Skeletal muscle satellite cell (primary cell): ENCODE measurements around the gene DNLZ.

Source experiments
- H3K27me3 ChIP-seq: 2 replicates; pipeline ENCODE4 v1.7.0; 2013; ENCODE audit warnings: low read length; ENCODE audit not compliant: control insufficient read depth, insufficient read depth
- H3K36me3 ChIP-seq: 2 replicates; pipeline ENCODE4 v1.7.0; 2013; ENCODE audit warnings: mild to moderate bottlenecking, control low read depth, low read length; ENCODE audit not compliant: insufficient read depth
- H3K4me1 ChIP-seq: 2 replicates; pipeline ENCODE4 v1.7.0; 2013; ENCODE audit warnings: low read length; ENCODE audit not compliant: control insufficient read depth, insufficient read depth
- H3K4me2 ChIP-seq: 2 replicates; pipeline ENCODE4 v1.7.0; 2013; ENCODE audit warnings: mild to moderate bottlenecking, low read length
- H3K4me3 ChIP-seq: 2 replicates; pipeline ENCODE4 v1.7.0; 2013; ENCODE audit warnings: low read length
- H3K9ac ChIP-seq: 2 replicates; pipeline ENCODE4 v1.7.0; 2013; ENCODE audit warnings: mild to moderate bottlenecking, low read depth, low read length, moderate library complexity
- H3K9me3 ChIP-seq: replicated peaks from 2 replicates; pipeline ENCODE4 v1.7.0; 2013; ENCODE audit warnings: mild to moderate bottlenecking, control low read depth, low read length

DNLZ gene

GRCh38 chr9:136330406-136330990, 33.0 kb downstream of the DNLZ start:
- no peak overlapping the region for H3K9ac ChIP-seq
- peak overlapping the region; percentile 19 for H3K4me2 ChIP-seq
- no peaks in the 10 kb centered on the region for H3K27me3 ChIP-seq
- peaks cover 25% of the 10 kb centered on the region for H3K4me1 ChIP-seq
- peaks cover 23% of the 10 kb centered on the region for H3K36me3 ChIP-seq
- H3K9me3 ChIP-seq, result no peaks in the 10 kb centered on the region
- H3K4me3 ChIP-seq, result no peak overlapping the region

GRCh38 chr9:136329636-136330405, 33.7 kb downstream of the DNLZ start:
- H3K4me3 ChIP-seq, result peak overlapping the region; percentile 81
- peak overlapping the region; percentile 85 for H3K9ac ChIP-seq
- peaks cover 21% of the 10 kb centered on the region for H3K36me3 ChIP-seq

GRCh38 chr9:136329211-136329627, 34.3 kb downstream of the DNLZ start:
- H3K9me3 ChIP-seq, result no peaks in the 10 kb centered on the region
- peak overlapping the region; percentile 86 for H3K4me2 ChIP-seq
- no peaks in the 10 kb centered on the region for H3K27me3 ChIP-seq
- peak overlapping the region; percentile 85 for H3K9ac ChIP-seq
- H3K4me1 ChIP-seq, result peaks cover 27% of the 10 kb centered on the region
- H3K4me3 ChIP-seq, result peak overlapping the region; percentile 81
- H3K36me3 ChIP-seq, result peaks cover 18% of the 10 kb centered on the region

More at GRCh38 chr9:136329636-136330405, 33.7 kb downstream of the DNLZ start:
- Histone ChIP-seq H3K27me3 (no peaks in the 10 kb centered on the region), H3K9me3 (no peaks in the 10 kb centered on the region), H3K4me2 (peak overlapping the region; percentile 86), H3K4me1 (peaks cover 27% of the 10 kb centered on the region)

- H3K9me3 ChIP-seq, result no peaks in the 10 kb centered on the region
- H3K9ac ChIP-seq, result peak overlapping the region; percentile 85
- H3K4me1 ChIP-seq, result peaks cover 27% of the 10 kb centered on the region
- peak overlapping the region; percentile 86 for H3K4me2 ChIP-seq
- H3K36me3 ChIP-seq, result peaks cover 14% of the 10 kb centered on the region
- H3K4me3 ChIP-seq, result peak overlapping the region; percentile 81
- no peaks in the 10 kb centered on the region for H3K27me3 ChIP-seq
These were observed 34.9 kb downstream of the DNLZ start for GRCh38 chr9:136328622-136329041.

- Histone ChIP-seq H3K9me3 (no peaks in the 10 kb centered on the region), H3K27me3 (no peaks in the 10 kb centered on the region), H3K4me2 (peak overlapping the region; percentile 86), H3K4me3 (peak overlapping the region; percentile 81), H3K4me1 (peaks cover 27% of the 10 kb centered on the region), H3K36me3 (peaks cover 14% of the 10 kb centered on the region), H3K9ac (peak overlapping the region; percentile 85)
These were observed 35.4 kb downstream of the DNLZ start for GRCh38 chr9:136328011-136328621.

- H3K36me3 ChIP-seq, result peaks cover 11% of the 10 kb centered on the region
- peak within 1 kb of the TSS; percentile 85 for H3K9ac ChIP-seq
- H3K9me3 ChIP-seq, result no peaks in the 10 kb centered on the region
- peak within 1 kb of the TSS; percentile 81 for H3K4me3 ChIP-seq
- peaks cover 27% of the 10 kb centered on the region for H3K4me1 ChIP-seq
- no peaks in the 10 kb centered on the region for H3K27me3 ChIP-seq
- peak within 1 kb of the TSS; percentile 86 for H3K4me2 ChIP-seq
These were observed 36.1 kb downstream of the DNLZ start, which contains the start of gene GPSM1 for GRCh38 chr9:136327304-136327974. Gene GPSM1, plus strand, starts transcription at chr9:136327539. Its CDS starts 157 bp downstream, at chr9:136327696.

GRCh38 chr9:136326761-136327303, 36.7 kb downstream of the DNLZ start:
- H3K36me3 ChIP-seq, result peaks cover 6% of the 10 kb centered on the region
- no peaks in the 10 kb centered on the region for H3K9me3 ChIP-seq
- peak overlapping the region; percentile 86 for H3K4me2 ChIP-seq
- H3K4me3 ChIP-seq, result peak overlapping the region; percentile 40
- H3K27me3 ChIP-seq, result no peaks in the 10 kb centered on the region
- peak overlapping the region; percentile 76 for H3K9ac ChIP-seq
- H3K4me1 ChIP-seq, result peaks cover 27% of the 10 kb centered on the region

GRCh38 chr9:136326061-136326760, 37.3 kb downstream of the DNLZ start:
- no peaks in the 10 kb centered on the region for H3K27me3 ChIP-seq
- H3K4me3 ChIP-seq, result peak overlapping the region; percentile 40
- H3K9ac ChIP-seq, result peak overlapping the region; percentile 76
- H3K36me3 ChIP-seq, result peaks cover 6% of the 10 kb centered on the region
- H3K4me2 ChIP-seq, result peak overlapping the region; percentile 86
- H3K4me1 ChIP-seq, result peaks cover 27% of the 10 kb centered on the region
- no peaks in the 10 kb centered on the region for H3K9me3 ChIP-seq

GRCh38 chr9:136325358-136325757, 38.2 kb downstream of the DNLZ start:
- Histone ChIP-seq H3K4me1 (peaks cover 27% of the 10 kb centered on the region), H3K9ac (peak overlapping the region; percentile 76), H3K27me3 (no peaks in the 10 kb centered on the region), H3K4me2 (peak overlapping the region; percentile 86), H3K36me3 (peaks cover under 1% of the 10 kb centered on the region), H3K4me3 (no peak overlapping the region), H3K9me3 (no peaks in the 10 kb centered on the region)

- Histone ChIP-seq H3K9ac (no peak overlapping the region), H3K36me3 (no peaks in the 10 kb centered on the region), H3K4me3 (no peak overlapping the region), H3K4me2 (no peak overlapping the region), H3K27me3 (no peaks in the 10 kb centered on the region), H3K4me1 (peaks cover 27% of the 10 kb centered on the region), H3K9me3 (no peaks in the 10 kb centered on the region)
These were observed 38.8 kb downstream of the DNLZ start for GRCh38 chr9:136324501-136325300.
